K562 (cell line): ENCODE measurements around the gene MMS19.

Experiments
- CREB1 ChIP-seq, 2 experiments: sonication (generic) in 1 of 2; formaldehyde crosslinking in 1 of 2; IDR thresholded peaks; 2 replicates each; pipeline versions ENCODE4 v1.6.1 to v1.8.0; 2012 to 2022; ENCODE audit warnings: inconsistent platforms in 1 of 2, mild to moderate bottlenecking in 1 of 2, missing genetic modification reagents in 1 of 2, moderate library complexity in 1 of 2
- FOXK1 ChIP-seq: sonication (generic); formaldehyde crosslinking; IDR thresholded peaks from 2 replicates; pipeline ENCODE4 v1.8.0; 2022; ENCODE audit warnings: missing genetic modification reagents, mild to moderate bottlenecking, borderline replicate concordance
- NR4A1 ChIP-seq, 2 experiments: fragments of 250-450 bp in 1 of 2; fragments of 450-650 bp in 1 of 2; sonication (Bioruptor Pico) in 1 of 2; IDR thresholded peaks; 2 replicates each; pipeline versions ENCODE4 v1.4.0 to v1.6.1; 2016 to 2020; ENCODE audit warnings: mild to moderate bottlenecking in 2 of 2, missing compliant biosample characterization in 1 of 2, missing genetic modification characterization in 1 of 2, moderate library complexity in 1 of 2
- POU5F1 ChIP-seq: fragments of 150-350 bp; IDR thresholded peaks from 2 replicates; pipeline ENCODE4 v1.6.1; 2014; ENCODE audit warnings: borderline replicate concordance, low read length, low read depth, mild to moderate bottlenecking; ENCODE audit not compliant: partially characterized antibody
- PPARD ChIP-seq: fragments of 250-450 bp; sonication (Bioruptor Pico); IDR thresholded peaks from 2 replicates; pipeline ENCODE4 v1.8.0; 2022; ENCODE audit warnings: inconsistent platforms, mild to moderate bottlenecking, moderate library complexity
- ZNF311 ChIP-seq: fragments of 250-450 bp; sonication (Bioruptor Pico); IDR thresholded peaks from 2 replicates; pipeline ENCODE4 v1.4.0; 2020; ENCODE audit warnings: mild to moderate bottlenecking, moderate library complexity
- ZNF41 ChIP-seq: fragments of 250-450 bp; sonication (Bioruptor Pico); conservative IDR thresholded peaks from 2 replicates; pipeline ENCODE4 v1.4.0; 2020; ENCODE audit warnings: mild to moderate bottlenecking
- TF ChIP-seq, protein P1 (sequence below): sonication (generic); formaldehyde crosslinking; IDR thresholded peaks from 2 replicates; pipeline ENCODE4 v1.8.0; 2023; ENCODE audit warnings: mild to moderate bottlenecking, missing genetic modification reagents
- TF ChIP-seq, protein P2 (sequence below): sonication (generic); formaldehyde crosslinking; IDR thresholded peaks from 2 replicates; pipeline ENCODE4 v1.8.0; 2022; ENCODE audit warnings: missing genetic modification reagents, mild to moderate bottlenecking, borderline replicate concordance
- TF ChIP-seq, protein P3 (sequence below), 3 experiments: IDR thresholded peaks in 2 of 3; conservative IDR thresholded peaks in 1 of 3; 2 replicates each; pipeline ENCODE4 v1.5.1; 2011 to 2012; ENCODE audit warnings: low read length in 3 of 3, mild to moderate bottlenecking in 3 of 3, control low read depth in 2 of 3, improper control_type of control experiment in 1 of 3, inconsistent platforms in 1 of 3, low read depth in 1 of 3, mixed read lengths in 1 of 3, moderate library complexity in 1 of 3; ENCODE audit not compliant: insufficient read depth in 2 of 3
- TF ChIP-seq, protein P4 (sequence below): sonication (generic); formaldehyde crosslinking; IDR thresholded peaks from 2 replicates; pipeline ENCODE4 v1.8.1; 2023; ENCODE audit warnings: mild to moderate bottlenecking, missing genetic modification reagents

DNA sequence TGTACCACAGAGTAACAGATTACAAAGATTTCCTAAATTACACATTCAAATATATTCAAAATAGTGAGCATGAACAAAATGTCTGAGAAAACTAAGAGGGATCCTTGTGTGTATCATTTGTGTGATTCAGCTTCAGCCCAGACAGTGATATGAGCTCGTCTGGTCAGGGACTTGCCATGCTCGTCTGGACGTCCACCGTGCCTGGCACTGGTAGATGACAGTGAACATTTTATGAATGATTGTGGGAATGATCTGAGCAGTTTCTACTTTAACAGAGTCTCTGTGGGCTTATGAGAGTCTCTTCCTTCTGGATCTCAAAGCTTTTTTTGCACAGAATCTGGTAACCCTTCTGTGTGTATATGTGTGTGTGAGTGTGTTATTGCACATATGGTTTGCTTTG, 40.2 kb upstream of the MMS19 start:
- TF ChIP-seq, protein P1, sequence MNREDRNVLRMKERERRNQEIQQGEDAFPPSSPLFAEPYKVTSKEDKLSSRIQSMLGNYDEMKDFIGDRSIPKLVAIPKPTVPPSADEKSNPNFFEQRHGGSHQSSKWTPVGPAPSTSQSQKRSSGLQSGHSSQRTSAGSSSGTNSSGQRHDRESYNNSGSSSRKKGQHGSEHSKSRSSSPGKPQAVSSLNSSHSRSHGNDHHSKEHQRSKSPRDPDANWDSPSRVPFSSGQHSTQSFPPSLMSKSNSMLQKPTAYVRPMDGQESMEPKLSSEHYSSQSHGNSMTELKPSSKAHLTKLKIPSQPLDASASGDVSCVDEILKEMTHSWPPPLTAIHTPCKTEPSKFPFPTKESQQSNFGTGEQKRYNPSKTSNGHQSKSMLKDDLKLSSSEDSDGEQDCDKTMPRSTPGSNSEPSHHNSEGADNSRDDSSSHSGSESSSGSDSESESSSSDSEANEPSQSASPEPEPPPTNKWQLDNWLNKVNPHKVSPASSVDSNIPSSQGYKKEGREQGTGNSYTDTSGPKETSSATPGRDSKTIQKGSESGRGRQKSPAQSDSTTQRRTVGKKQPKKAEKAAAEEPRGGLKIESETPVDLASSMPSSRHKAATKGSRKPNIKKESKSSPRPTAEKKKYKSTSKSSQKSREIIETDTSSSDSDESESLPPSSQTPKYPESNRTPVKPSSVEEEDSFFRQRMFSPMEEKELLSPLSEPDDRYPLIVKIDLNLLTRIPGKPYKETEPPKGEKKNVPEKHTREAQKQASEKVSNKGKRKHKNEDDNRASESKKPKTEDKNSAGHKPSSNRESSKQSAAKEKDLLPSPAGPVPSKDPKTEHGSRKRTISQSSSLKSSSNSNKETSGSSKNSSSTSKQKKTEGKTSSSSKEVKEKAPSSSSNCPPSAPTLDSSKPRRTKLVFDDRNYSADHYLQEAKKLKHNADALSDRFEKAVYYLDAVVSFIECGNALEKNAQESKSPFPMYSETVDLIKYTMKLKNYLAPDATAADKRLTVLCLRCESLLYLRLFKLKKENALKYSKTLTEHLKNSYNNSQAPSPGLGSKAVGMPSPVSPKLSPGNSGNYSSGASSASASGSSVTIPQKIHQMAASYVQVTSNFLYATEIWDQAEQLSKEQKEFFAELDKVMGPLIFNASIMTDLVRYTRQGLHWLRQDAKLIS (CRISPR knock-in tag) = no peak
- TF ChIP-seq, protein P2, sequence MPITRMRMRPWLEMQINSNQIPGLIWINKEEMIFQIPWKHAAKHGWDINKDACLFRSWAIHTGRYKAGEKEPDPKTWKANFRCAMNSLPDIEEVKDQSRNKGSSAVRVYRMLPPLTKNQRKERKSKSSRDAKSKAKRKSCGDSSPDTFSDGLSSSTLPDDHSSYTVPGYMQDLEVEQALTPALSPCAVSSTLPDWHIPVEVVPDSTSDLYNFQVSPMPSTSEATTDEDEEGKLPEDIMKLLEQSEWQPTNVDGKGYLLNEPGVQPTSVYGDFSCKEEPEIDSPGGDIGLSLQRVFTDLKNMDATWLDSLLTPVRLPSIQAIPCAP = no peak
- TF ChIP-seq, protein P3, sequence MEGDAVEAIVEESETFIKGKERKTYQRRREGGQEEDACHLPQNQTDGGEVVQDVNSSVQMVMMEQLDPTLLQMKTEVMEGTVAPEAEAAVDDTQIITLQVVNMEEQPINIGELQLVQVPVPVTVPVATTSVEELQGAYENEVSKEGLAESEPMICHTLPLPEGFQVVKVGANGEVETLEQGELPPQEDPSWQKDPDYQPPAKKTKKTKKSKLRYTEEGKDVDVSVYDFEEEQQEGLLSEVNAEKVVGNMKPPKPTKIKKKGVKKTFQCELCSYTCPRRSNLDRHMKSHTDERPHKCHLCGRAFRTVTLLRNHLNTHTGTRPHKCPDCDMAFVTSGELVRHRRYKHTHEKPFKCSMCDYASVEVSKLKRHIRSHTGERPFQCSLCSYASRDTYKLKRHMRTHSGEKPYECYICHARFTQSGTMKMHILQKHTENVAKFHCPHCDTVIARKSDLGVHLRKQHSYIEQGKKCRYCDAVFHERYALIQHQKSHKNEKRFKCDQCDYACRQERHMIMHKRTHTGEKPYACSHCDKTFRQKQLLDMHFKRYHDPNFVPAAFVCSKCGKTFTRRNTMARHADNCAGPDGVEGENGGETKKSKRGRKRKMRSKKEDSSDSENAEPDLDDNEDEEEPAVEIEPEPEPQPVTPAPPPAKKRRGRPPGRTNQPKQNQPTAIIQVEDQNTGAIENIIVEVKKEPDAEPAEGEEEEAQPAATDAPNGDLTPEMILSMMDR (IDR thresholded peaks at IDR 0.05 in 2 of 3, conservative IDR thresholded peaks at IDR 0.05 in 1 of 3; ENCODE audit: insufficient read depth in 2 of 3, low read depth in 1 of 3, low read length in 3 of 3) = no peak
- TF ChIP-seq, protein P4, sequence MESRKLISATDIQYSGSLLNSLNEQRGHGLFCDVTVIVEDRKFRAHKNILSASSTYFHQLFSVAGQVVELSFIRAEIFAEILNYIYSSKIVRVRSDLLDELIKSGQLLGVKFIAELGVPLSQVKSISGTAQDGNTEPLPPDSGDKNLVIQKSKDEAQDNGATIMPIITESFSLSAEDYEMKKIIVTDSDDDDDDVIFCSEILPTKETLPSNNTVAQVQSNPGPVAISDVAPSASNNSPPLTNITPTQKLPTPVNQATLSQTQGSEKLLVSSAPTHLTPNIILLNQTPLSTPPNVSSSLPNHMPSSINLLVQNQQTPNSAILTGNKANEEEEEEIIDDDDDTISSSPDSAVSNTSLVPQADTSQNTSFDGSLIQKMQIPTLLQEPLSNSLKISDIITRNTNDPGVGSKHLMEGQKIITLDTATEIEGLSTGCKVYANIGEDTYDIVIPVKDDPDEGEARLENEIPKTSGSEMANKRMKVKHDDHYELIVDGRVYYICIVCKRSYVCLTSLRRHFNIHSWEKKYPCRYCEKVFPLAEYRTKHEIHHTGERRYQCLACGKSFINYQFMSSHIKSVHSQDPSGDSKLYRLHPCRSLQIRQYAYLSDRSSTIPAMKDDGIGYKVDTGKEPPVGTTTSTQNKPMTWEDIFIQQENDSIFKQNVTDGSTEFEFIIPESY (CRISPR knock-in tag) = no peak
- no peak for TF ChIP-seq CREB1 (IDR thresholded peaks at IDR 0.05)
- TF ChIP-seq CREB1 (CRISPR knock-in tag; IDR thresholded peaks at IDR 0.05) = no peak
- TF ChIP-seq PPARD (CRISPR knock-in tag) = no peak
- TF ChIP-seq NR4A1 (CRISPR knock-in tag; IDR thresholded peaks at IDR 0.05) = no peak
- no peak for TF ChIP-seq NR4A1 (tag; IDR thresholded peaks at IDR 0.05)
- TF ChIP-seq POU5F1 = no peak
- TF ChIP-seq ZNF41 (CRISPR knock-in tag) = no peak
- no peak for TF ChIP-seq ZNF311 (CRISPR knock-in tag)
- no peak for TF ChIP-seq FOXK1
